Tibial artery (tissue), 4 donors: ENCODE results near the gene ERC2.

ENCODE experiments used
- DNase-seq, 2 donors: peaks; one replicate each; pipeline ENCODE4 v3.0.0-alpha.2; 2019
- H3K27ac ChIP-seq, 2 donors: fragments of 200-600 bp; sonication (generic) in 1 of 2; 1 replicate in 1 of 2; 2 replicates in 1 of 2; pipeline ENCODE4 v1.5.1; 2018 to 2019; ENCODE audit warnings: mild to moderate bottlenecking in 1 of 2
- H3K27me3 ChIP-seq, 2 donors: fragments of 200-600 bp; sonication (generic) in 1 of 2; one replicate each; pipeline versions ENCODE4 v1.5.1 to v1.6.0; 2016 to 2019
- H3K36me3 ChIP-seq, 3 donors: fragments of 200-600 bp; sonication (generic) in 2 of 3; one replicate each; pipeline ENCODE4 v1.5.1; 2016 to 2019; ENCODE audit warnings: mild to moderate bottlenecking in 2 of 3
- H3K4me1 ChIP-seq, 4 donors: fragments of 200-600 bp; sonication (generic) in 2 of 4; 1 replicate in 3 of 4; 2 replicates in 1 of 4; pipeline ENCODE4 v1.5.1; 2016 to 2019
- H3K4me3 ChIP-seq, 2 donors: fragments of 200-600 bp; sonication (generic) in 1 of 2; 1 replicate in 1 of 2; 2 replicates in 1 of 2; pipeline ENCODE4 v1.5.1; 2018 to 2019; ENCODE audit warnings: mild to moderate bottlenecking in 2 of 2
- H3K9me3 ChIP-seq, 3 donors: fragments of 200-600 bp; sonication (generic) in 1 of 3; one replicate each; pipeline ENCODE4 v1.5.1; 2016 to 2019
- CTCF ChIP-seq, 2 experiments: fragments of 200-600 bp in 1 of 2; fragments of 450-650 bp in 1 of 2; IDR thresholded peaks; one replicate each; pipeline ENCODE4 v1.5.1; 2017 to 2019; ENCODE audit warnings: antibody characterized with exemption in 2 of 2, mild to moderate bottlenecking in 1 of 2, moderate library complexity in 1 of 2
- intact Hi-C: fragments of 100-400 bp; cut with DNase I; formaldehyde crosslinking; loops from one replicate; pipeline ENCODE4 v1.15.0; 2023; ENCODE audit warnings: low total_unique reads

The ERC2 gene

DNA sequence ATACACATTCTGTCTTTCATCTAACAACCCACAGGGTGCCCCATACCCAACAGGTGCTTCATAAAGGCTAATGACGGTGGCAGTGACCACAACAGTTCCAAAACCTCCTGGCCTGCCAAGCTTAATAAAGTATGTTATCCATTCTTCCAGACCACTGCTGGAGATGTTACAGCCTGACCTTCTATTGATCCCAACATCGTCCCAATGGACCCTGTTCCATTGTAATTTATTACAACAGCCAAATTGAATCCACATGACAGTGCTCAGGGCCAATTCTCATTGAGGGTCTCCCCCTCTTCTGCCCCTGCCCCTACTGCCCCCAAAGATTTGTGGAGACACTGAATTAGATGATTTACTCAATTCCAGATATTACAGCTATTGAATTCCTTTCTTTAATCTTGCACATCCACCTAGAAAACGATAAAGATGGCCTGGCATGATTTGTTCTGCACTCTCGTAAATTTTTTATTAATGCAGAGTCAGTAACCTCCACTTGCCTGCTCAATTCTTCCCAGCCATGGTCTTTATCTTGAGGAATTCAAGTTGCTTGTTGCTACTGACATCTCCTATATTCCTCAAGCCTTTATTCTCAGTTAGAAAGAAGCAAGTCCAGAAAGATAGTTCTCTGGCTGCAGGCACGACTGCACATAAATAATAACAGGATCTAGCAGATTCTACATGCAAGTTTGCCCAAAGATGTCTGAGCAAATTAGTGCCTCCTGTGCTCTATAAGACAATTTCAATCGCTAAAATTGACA is 407.6 kb downstream of the ERC2 start:
- H3K36me3 ChIP-seq, result no peaks in the 10 kb centered on the region
- intact Hi-C loops, result no loop called here
- no peak for TF ChIP-seq CTCF (IDR thresholded peaks at IDR 0.05)
- no peaks in the 10 kb centered on the region for H3K9me3 ChIP-seq
- no peaks in the 10 kb centered on the region for H3K27me3 ChIP-seq
- H3K4me3 ChIP-seq, result no peak overlapping the region
- no peak overlapping the region for H3K27ac ChIP-seq
- no peak for DNase-seq
- H3K4me1 ChIP-seq, result no peaks in the 10 kb centered on the region

DNA sequence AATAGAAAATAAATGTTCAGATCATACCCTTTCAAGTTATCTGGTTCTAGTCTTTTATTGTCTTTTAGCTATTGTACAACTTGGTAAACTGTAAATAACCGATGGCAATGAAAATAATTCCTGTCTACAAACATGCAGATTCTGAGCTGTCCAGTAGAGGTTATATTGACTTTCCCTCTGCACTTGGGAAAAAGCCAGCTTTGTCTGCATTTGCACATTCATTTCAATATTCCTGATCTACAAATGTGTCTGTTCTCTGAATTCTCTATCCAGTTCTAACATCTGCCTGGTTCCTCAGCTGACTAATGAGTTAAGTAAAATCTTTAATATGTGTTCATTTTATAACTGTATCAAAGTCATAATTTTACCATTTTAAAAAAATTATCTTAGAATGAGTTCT is 408.5 kb downstream of the ERC2 start:
- intact Hi-C loops, result no loop called here
- DNase-seq, result no peak
- Histone ChIP-seq H3K4me1 (no peaks in the 10 kb centered on the region), H3K27ac (no peak overlapping the region), H3K36me3 (no peaks in the 10 kb centered on the region), H3K27me3 (no peaks in the 10 kb centered on the region), H3K4me3 (no peak overlapping the region), H3K9me3 (no peaks in the 10 kb centered on the region)
- TF ChIP-seq CTCF (IDR thresholded peaks at IDR 0.05), result no peak

DNA sequence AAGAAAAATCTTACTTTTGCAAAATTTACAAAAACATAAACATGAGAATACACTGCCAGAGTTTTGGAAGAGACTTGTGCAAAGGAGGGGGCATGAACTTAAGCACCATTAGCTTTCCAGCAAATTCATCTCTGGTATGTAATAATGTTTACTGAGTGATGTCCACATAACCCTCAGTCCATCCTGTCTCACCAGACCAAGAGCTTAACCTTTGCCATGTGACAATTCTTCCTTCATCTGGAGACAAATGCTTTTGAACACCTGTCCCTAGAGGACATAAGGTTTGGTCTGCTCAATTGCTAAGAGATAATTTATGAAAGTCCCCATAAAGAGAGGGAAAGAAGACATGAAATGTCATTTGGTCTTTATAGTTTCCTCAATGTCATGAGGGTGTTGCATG is 412.3 kb downstream of the ERC2 start:
- Histone ChIP-seq H3K36me3 (no peaks in the 10 kb centered on the region), H3K27ac (no peak overlapping the region), H3K27me3 (no peaks in the 10 kb centered on the region), H3K9me3 (no peaks in the 10 kb centered on the region), H3K4me1 (no peaks in the 10 kb centered on the region), H3K4me3 (no peak overlapping the region)
- intact Hi-C loops, result no loop called here
- no peak for DNase-seq
- no peak for TF ChIP-seq CTCF (IDR thresholded peaks at IDR 0.05)

DNA sequence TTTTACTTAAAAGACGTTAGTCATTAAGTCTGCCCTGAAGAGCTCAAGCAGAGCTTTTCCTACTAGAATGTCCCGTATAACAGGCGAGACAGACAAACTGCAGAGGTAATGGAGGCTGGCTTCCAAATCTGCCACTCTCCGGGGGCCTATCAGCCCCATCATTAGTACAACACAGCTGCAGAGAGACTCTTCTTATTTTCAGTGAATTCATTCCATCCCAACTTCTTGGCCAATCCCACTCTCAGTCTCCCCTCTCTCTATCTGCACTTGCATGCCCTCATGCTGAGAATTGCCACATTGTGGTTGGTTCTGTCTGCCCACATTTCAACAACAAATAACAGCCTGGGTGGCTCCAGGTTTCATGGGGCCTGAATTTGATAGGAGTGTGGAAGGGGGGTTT is 412.7 kb downstream of the ERC2 start:
- Histone ChIP-seq H3K27ac (no peak overlapping the region), H3K4me3 (no peak overlapping the region), H3K36me3 (no peaks in the 10 kb centered on the region), H3K4me1 (no peaks in the 10 kb centered on the region), H3K27me3 (no peaks in the 10 kb centered on the region), H3K9me3 (no peaks in the 10 kb centered on the region)
- DNase-seq, result no peak
- intact Hi-C loops, result no loop called here
- no peak for TF ChIP-seq CTCF (IDR thresholded peaks at IDR 0.05)

GRCh38 chr3:56054844-56055243 is 413.4 kb downstream of the ERC2 start:
- Histone ChIP-seq H3K9me3 (no peaks in the 10 kb centered on the region), H3K27ac (no peak overlapping the region), H3K27me3 (no peaks in the 10 kb centered on the region), H3K4me3 (no peak overlapping the region), H3K36me3 (no peaks in the 10 kb centered on the region), H3K4me1 (no peaks in the 10 kb centered on the region)
- DNase-seq, result no peak
- intact Hi-C loops, result no loop called here
- TF ChIP-seq CTCF (IDR thresholded peaks at IDR 0.05), result no peak

- H3K36me3 ChIP-seq, result no peaks in the 10 kb centered on the region
- DNase-seq, result no peak
- no peaks in the 10 kb centered on the region for H3K4me1 ChIP-seq
- H3K9me3 ChIP-seq, result no peaks in the 10 kb centered on the region
- no peak overlapping the region for H3K4me3 ChIP-seq
- intact Hi-C loops, result no loop called here
- no peaks in the 10 kb centered on the region for H3K27me3 ChIP-seq
- TF ChIP-seq CTCF (IDR thresholded peaks at IDR 0.05), result no peak
- no peak overlapping the region for H3K27ac ChIP-seq
Measured at GRCh38 chr3:56053727-56054126, 414.5 kb downstream of the ERC2 start.
